ENCODE data around the gene MBD3L4. TPM values are rescaled to one million over a fixed set of nuclear protein-coding genes. Genes with fewer than 3 reads are reported as not detected.

The MBD3L4 gene
- total and polyA plus RNA-seq, 10 of the 15 experiments (the other 5 are each of a cell fraction or from before 2014, with no cell fraction given), result not detected

GRCh38 chr19:7067716-7068115, 27.7 kb upstream of the MBD3L4 start:
- no peak for DNase-seq (ENCODE audit: low read depth, low spot score)
- H3K27me3 ChIP-seq (replicated peaks in 1 of 2; ENCODE audit: control insufficient read depth in 2 of 2, insufficient read depth in 2 of 2, low read length in 1 of 2), result no peaks in the 10 kb centered on the region
- H3K4me2 ChIP-seq (ENCODE audit: control insufficient read depth, insufficient read depth), result no peak overlapping the region
- in situ Hi-C loops (cut with MboI) (no loop called here), intact Hi-C loops (cut with micrococcal nuclease; ENCODE audit: unreplicated experiment) (no loop called here)
- SMC1A ChIA-PET (ENCODE audit: uncharacterized antibody, unreplicated experiment), result no interaction called here
- no peak for ATAC-seq
- no peaks in the 10 kb centered on the region for H3K4me1 ChIP-seq (ENCODE audit: control insufficient read depth, insufficient read depth, low read length)
- POLR2A ChIA-PET, result no interaction called here
- no peak overlapping the region for H2AFZ ChIP-seq (ENCODE audit: control insufficient read depth, low read depth, low read length)
- no peak overlapping the region for H3K9ac ChIP-seq (ENCODE audit: control insufficient read depth, insufficient read depth, low read length)
- H3K4me3 ChIP-seq, result no peak overlapping the region
- CTCF ChIA-PET, result interaction anchor here (1.0 to 1.1 kb wide), 2 partner anchors 55 to 103 kb away, joined by 3 read pairs; no protein-coding TSS in a partner anchor
- no peak for FAIRE-seq
- no peaks in the 10 kb centered on the region for H4K20me1 ChIP-seq (ENCODE audit: control insufficient read depth, insufficient read depth)
- TF ChIP-seq MLLT1 (IDR thresholded peaks at IDR 0.05), result no peak
- no peak for TF ChIP-seq FOS (IDR thresholded peaks at IDR 0.05; ENCODE audit: borderline replicate concordance, extremely low read depth, insufficient read length)
- no peak for TF ChIP-seq E2F8 (IDR thresholded peaks at IDR 0.05; ENCODE audit: low read depth, partially characterized antibody)
- 68% methylated on average over 2 of the region's 2 CpGs for WGBS (ENCODE audit: insufficient coverage, insufficient replicate concordance, low lambda C conversion rate, missing lambda C conversion rate)
- peaks cover 12% of the 10 kb centered on the region for H3K79me2 ChIP-seq (ENCODE audit: control insufficient read depth, insufficient read depth, low read length)
- peaks cover 2% of the 10 kb centered on the region; the same call in 2 of the 3 replicates for H3K9me3 ChIP-seq (replicated peaks; ENCODE audit: control insufficient read depth, insufficient read depth, low read length)
- H3K27ac ChIP-seq (ENCODE audit: control insufficient read depth, insufficient read depth), result no peak overlapping the region
- peaks cover 4 to 12% of the 10 kb centered on the region in 2 experiments for H3K36me3 ChIP-seq (ENCODE audit: control insufficient read depth in 2 of 2, insufficient read depth in 2 of 2, low read length in 1 of 2)
- RAD21 ChIA-PET (ENCODE audit: unreplicated experiment), result interaction anchor here (1.8 to 2.3 kb wide), 3 partner anchors 67 to 141 kb away, joined by 5 to 14 read pairs (median 8); no protein-coding TSS in a partner anchor
- no TSS peak for BruUV-seq (replicated peaks)

Measured in GM12878 (cell line).